GM12891 (cell line): ENCODE measurements around the gene WDFY1.

Experiments
- PAX5 ChIP-seq: IDR thresholded peaks from 2 replicates; pipeline ENCODE4 v1.6.1; 2011; ENCODE audit warnings: low read length, moderate library complexity, mild to moderate bottlenecking; ENCODE audit not compliant: insufficient read depth, severe bottlenecking
- POLR2A ChIP-seq: IDR thresholded peaks from 2 replicates; pipeline ENCODE4 v1.6.1; 2011; ENCODE audit warnings: low read depth, low read length, control low read depth
- POLR2AphosphoS5 ChIP-seq: IDR thresholded peaks from 2 replicates; pipeline ENCODE4 v1.6.1; 2011; ENCODE audit warnings: low read depth, low read length, control low read depth
- SPI1 ChIP-seq: IDR thresholded peaks from 2 replicates; pipeline ENCODE4 v1.6.1; 2011; ENCODE audit warnings: low read depth, low read length, control low read depth
- TAF1 ChIP-seq: IDR thresholded peaks from 2 replicates; pipeline ENCODE4 v1.6.1; 2011; ENCODE audit warnings: low read depth, low read length, control low read depth

DNA sequence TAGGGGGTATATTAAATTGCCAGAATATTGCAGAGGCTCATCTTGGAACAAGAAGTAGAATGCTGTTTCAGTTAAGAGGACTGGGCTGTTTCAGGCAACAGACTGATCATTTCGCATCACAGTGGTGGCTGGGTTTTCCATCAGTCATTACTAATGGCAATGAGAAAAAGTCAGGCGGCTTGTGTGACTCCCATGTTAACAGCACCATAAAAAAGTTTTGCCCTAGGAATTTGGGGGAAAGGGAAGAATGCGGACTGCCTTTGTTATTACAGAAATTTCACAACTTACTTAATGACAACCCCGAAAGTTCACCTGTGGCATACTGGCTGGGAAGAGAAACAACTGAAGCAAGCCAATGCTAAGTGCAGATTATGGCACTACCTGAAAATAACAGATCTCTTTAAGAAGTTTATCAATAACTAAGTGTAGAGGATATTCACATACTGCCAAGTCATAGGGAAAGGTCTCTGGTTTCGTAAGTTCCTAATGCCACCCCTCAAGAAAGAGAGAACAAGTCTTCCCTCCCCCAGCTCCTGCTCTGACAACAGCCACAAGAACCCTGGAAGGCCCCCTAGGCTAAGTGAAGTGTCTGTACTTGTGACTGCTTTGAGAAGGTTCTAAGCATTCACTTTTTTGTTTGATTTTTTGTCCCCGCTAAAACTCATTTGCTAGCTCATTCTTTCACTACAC lies 67.3 kb downstream of the WDFY1 start:
- TF ChIP-seq POLR2AphosphoS5 (no peak), POLR2A (no peak), SPI1 (no peak), TAF1 (no peak), PAX5 (no peak)
